Loucy (cell line): ENCODE results near the gene SDC3.

Experiments
- CTCF ChIP-seq: fragments of 200-600 bp; sonication (generic); conservative IDR thresholded peaks from 2 replicates; pipeline ENCODE4 v1.5.1; 2014; ENCODE audit warnings: mild to moderate bottlenecking, antibody characterized with exemption, low read length
- EZH2phosphoT487 ChIP-seq: fragments of 200-600 bp; IDR thresholded peaks from 2 replicates; pipeline ENCODE4 v1.6.1; 2018; ENCODE audit warnings: antibody characterized with exemption, mild to moderate bottlenecking, moderate library complexity, borderline replicate concordance

- TF ChIP-seq CTCF (no peak), EZH2phosphoT487 (no peak)
These were observed 22.7 kb downstream of the SDC3 start for GRCh38 chr1:30885570-30886522.
